Effector memory CD4-positive, alpha-beta T cell (primary cell): Measurements from ENCODE around the gene PNLDC1.

Source experiments
- DNase-seq, 3 donors: peaks; one replicate each; pipeline ENCODE4 v3.0.0-alpha.2; 2020
- H3K27ac ChIP-seq: 2 replicates; pipeline ENCODE4 v1.7.0; 2013; ENCODE audit warnings: mild to moderate bottlenecking, low read length, moderate library complexity; ENCODE audit not compliant: insufficient read depth, poor library complexity, severe bottlenecking
- H3K27me3 ChIP-seq: replicated peaks from 2 replicates; pipeline ENCODE4 v1.7.0; 2013; ENCODE audit warnings: mild to moderate bottlenecking, low read length; ENCODE audit not compliant: insufficient read depth, control insufficient read depth, poor library complexity, severe bottlenecking
- H3K36me3 ChIP-seq: 2 replicates; pipeline ENCODE4 v1.7.0; 2013; ENCODE audit warnings: mild to moderate bottlenecking, low read length, moderate library complexity; ENCODE audit not compliant: control insufficient read depth, insufficient read depth
- H3K4me1 ChIP-seq: 2 replicates; pipeline ENCODE4 v1.7.0; 2013; ENCODE audit warnings: low read length, mild to moderate bottlenecking; ENCODE audit not compliant: control insufficient read depth, insufficient read depth, poor library complexity, severe bottlenecking
- H3K4me3 ChIP-seq: 2 replicates; pipeline ENCODE4 v1.7.0; 2013; ENCODE audit warnings: low read length, low read depth, mild to moderate bottlenecking; ENCODE audit not compliant: insufficient read depth, poor library complexity, severe bottlenecking
- H3K9me3 ChIP-seq: 2 replicates; pipeline ENCODE4 v1.7.0; 2013; ENCODE audit warnings: mild to moderate bottlenecking, low read length, moderate library complexity; ENCODE audit not compliant: control insufficient read depth

The PNLDC1 gene

DNA sequence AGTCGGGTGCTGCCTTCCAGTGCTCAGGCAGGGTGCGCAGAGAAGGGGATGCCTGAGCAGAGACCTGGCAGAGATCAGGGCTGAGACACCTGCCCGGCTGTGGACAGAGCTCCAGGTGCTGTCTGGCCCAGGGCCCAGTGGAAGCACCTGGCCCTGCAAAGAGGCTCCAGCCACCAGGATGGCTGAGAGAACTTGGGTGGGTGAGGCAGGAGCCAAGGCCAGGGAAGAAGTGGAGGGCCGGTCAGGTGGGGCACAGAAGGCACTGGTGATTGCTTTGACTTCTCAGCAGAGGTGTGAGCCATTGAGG, 31.2 kb downstream of the PNLDC1 start:
- Histone ChIP-seq H3K36me3 (no peaks in the 10 kb centered on the region), H3K4me3 (no peak overlapping the region), H3K9me3 (no peaks in the 10 kb centered on the region), H3K27ac (no peak overlapping the region), H3K4me1 (no peaks in the 10 kb centered on the region), H3K27me3 (no peaks in the 10 kb centered on the region)
- DNase-seq: no peak

DNA sequence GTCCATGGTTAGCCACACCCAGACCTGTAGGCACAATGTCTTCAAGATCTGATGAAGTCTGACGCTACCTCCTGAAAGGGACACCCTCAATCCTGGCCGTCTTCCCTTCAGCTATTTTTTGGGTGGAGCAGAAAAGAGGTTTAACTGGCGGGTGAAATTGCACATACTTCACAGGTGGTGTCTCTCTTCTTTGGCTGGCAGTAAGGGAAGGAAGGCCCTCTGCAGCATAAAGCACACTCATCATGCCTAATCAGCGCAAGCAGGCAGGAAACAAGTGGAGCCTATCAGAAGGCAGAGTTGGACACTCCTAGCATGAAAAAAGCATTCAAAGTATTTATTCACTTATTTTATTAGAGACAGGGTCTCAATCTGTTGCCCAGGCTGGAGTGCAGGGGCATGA, 32.9 kb downstream of the PNLDC1 start:
- Histone ChIP-seq H3K36me3 (no peaks in the 10 kb centered on the region), H3K4me1 (no peaks in the 10 kb centered on the region), H3K27ac (no peak overlapping the region), H3K4me3 (no peak overlapping the region), H3K9me3 (no peaks in the 10 kb centered on the region), H3K27me3 (no peaks in the 10 kb centered on the region)
- no peak for DNase-seq

DNA sequence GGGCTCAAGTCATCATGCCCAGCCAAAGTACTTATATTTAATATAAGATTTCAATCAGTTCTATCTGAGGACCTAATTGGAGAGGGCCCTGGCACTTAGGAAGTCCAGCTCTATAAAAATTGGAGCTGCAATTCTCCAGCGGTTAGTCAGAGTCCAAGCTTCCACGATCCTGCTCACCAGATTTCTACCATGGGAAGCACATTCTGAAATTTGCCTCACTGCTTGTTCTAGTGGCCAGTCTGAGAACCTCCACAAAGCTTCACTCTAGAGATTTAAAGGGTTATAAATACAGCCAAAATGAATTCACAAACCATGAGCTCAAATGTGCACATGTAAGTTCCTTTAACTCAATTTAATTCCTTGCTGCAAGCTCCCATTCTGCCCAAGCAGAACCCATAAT, 33.5 kb downstream of the PNLDC1 start:
- H3K36me3 ChIP-seq: no peaks in the 10 kb centered on the region
- H3K4me1 ChIP-seq: no peaks in the 10 kb centered on the region
- no peaks in the 10 kb centered on the region for H3K27me3 ChIP-seq
- no peaks in the 10 kb centered on the region for H3K9me3 ChIP-seq
- no peak for DNase-seq
- no peak overlapping the region for H3K4me3 ChIP-seq
- no peak overlapping the region for H3K27ac ChIP-seq

GRCh38 chr6:159833997-159834603, 34.0 kb downstream of the PNLDC1 start:
- no peak for DNase-seq
- H3K27me3 ChIP-seq: no peaks in the 10 kb centered on the region
- no peak overlapping the region for H3K4me3 ChIP-seq
- H3K27ac ChIP-seq: no peak overlapping the region
- H3K9me3 ChIP-seq: no peaks in the 10 kb centered on the region
- H3K4me1 ChIP-seq: no peaks in the 10 kb centered on the region
- H3K36me3 ChIP-seq: no peaks in the 10 kb centered on the region

- Histone ChIP-seq H3K4me1 (no peaks in the 10 kb centered on the region), H3K4me3 (no peak overlapping the region), H3K9me3 (no peaks in the 10 kb centered on the region), H3K27me3 (no peaks in the 10 kb centered on the region), H3K36me3 (no peaks in the 10 kb centered on the region), H3K27ac (no peak overlapping the region)
- DNase-seq: no peak
These were observed 36.8 kb downstream of the PNLDC1 start for GRCh38 chr6:159836718-159837490.

- DNase-seq: no peak
These were observed 37.4 kb downstream of the PNLDC1 start for GRCh38 chr6:159837511-159837910.

DNA sequence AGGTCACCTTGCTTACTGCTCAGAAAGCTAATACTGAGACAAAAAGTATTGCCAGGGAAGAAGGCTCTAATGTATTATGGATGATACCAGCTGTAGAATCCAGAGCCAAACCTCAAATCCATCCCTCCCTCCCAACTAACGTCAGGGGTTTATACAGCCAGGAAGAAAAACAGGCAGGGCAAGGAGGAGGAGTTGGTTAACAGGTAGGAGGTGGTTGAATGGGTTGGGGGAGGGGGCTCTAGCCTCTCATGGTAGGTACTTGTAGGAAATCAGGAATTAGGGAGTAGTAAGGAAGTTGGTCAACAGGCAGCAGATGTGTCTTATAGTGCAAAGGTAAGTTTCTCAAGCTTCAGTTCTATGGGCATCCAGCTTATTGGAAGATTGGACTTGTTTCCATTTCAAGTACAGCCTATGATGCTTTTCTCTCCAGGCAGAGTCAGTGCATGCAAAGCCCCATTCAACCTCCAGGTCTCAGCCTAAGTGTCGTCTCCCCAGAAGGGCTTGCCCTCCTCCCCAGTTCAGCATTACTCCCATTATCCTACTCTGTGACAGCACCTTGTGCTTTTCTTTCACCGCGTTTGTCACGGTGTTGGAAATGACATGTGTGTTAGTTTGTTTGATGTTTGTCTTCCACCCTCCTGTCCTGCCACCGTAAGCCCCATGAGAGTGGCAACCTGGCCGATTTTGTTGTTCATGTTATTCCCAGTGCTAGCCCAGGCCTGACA, 38.1 kb downstream of the PNLDC1 start:
- Histone ChIP-seq H3K36me3 (no peaks in the 10 kb centered on the region), H3K9me3 (no peaks in the 10 kb centered on the region), H3K27ac (no peak overlapping the region), H3K4me3 (no peak overlapping the region), H3K27me3 (no peaks in the 10 kb centered on the region), H3K4me1 (no peaks in the 10 kb centered on the region)
- no peak for DNase-seq

More at GRCh38 chr6:159837511-159837910, 37.4 kb downstream of the PNLDC1 start:
- no peaks in the 10 kb centered on the region for H3K4me1 ChIP-seq
- H3K4me3 ChIP-seq: no peak overlapping the region
- H3K27ac ChIP-seq: no peak overlapping the region
- no peaks in the 10 kb centered on the region for H3K36me3 ChIP-seq
- H3K9me3 ChIP-seq: no peaks in the 10 kb centered on the region
- no peaks in the 10 kb centered on the region for H3K27me3 ChIP-seq

DNA sequence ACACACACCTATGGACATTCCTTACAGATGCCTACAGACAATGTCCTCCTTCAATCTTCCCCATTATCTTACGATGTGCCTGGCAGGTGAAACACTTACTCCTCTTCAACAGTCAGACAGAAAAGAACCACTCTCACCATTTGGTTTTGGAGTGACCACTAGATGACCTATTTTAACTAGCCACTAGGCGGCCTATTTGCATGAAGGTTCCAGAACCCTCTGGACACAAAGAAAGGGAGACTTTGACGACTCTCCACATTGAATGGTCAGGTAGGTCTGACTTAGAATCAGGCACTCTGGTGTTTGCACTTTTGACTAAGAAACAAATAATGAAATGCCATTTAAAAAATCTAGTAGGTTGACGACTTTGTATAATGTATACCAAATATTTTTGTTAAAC, 42.0 kb downstream of the PNLDC1 start:
- H3K4me1 ChIP-seq: no peaks in the 10 kb centered on the region
- H3K9me3 ChIP-seq: no peaks in the 10 kb centered on the region
- DNase-seq: no peak
- H3K36me3 ChIP-seq: no peaks in the 10 kb centered on the region
- no peak overlapping the region for H3K27ac ChIP-seq
- no peak overlapping the region for H3K4me3 ChIP-seq
- H3K27me3 ChIP-seq: no peaks in the 10 kb centered on the region

GRCh38 chr6:159844737-159845645, 44.9 kb downstream of the PNLDC1 start:
- no peaks in the 10 kb centered on the region for H3K4me1 ChIP-seq
- H3K27me3 ChIP-seq: no peaks in the 10 kb centered on the region
- DNase-seq: no peak
- H3K36me3 ChIP-seq: no peaks in the 10 kb centered on the region
- no peak overlapping the region for H3K27ac ChIP-seq
- no peak overlapping the region for H3K4me3 ChIP-seq
- no peaks in the 10 kb centered on the region for H3K9me3 ChIP-seq
